CD14-positive monocyte (primary cell): ENCODE results near the gene LIPG. TPM values are rescaled to one million over a fixed set of nuclear protein-coding genes. Genes with fewer than 3 reads are reported as not detected.
"Not testable (repeated sequence)": the region's sequence is repeated elsewhere in the genome, so short reads cannot be mapped to it uniquely, and the experiment has no call there.

Experiments used
- DNase-seq, 3 donors: peaks; one replicate each; pipeline ENCODE4 v3.0.0-alpha.2; 2011 to 2022
- H2AFZ ChIP-seq: 2 replicates; pipeline ENCODE4 v1.6.0; 2012; ENCODE audit warnings: mild to moderate bottlenecking, low read depth, low read length, inconsistent platforms; ENCODE audit not compliant: insufficient read depth, poor library complexity, severe bottlenecking
- H3K27ac ChIP-seq, 2 donors: 1 replicate in 1 of 2; 2 replicates in 1 of 2; pipeline ENCODE4 v1.5.1; 2012 to 2013; ENCODE audit warnings: low read length in 2 of 2, control low read depth in 1 of 2, inconsistent platforms in 1 of 2, low read depth in 1 of 2, mild to moderate bottlenecking in 1 of 2
- H3K27me3 ChIP-seq, 2 donors: one replicate each; pipeline versions ENCODE4 v1.6.0 to v1.6.1; 2011 to 2013; ENCODE audit warnings: low read length in 2 of 2; ENCODE audit not compliant: control insufficient read depth in 2 of 2, insufficient read depth in 2 of 2
- H3K36me3 ChIP-seq, 2 donors: replicated peaks in 1 of 2; 1 replicate in 1 of 2; 2 replicates in 1 of 2; pipeline versions ENCODE4 v1.5.1 to v1.6.1; 2012 to 2013; ENCODE audit warnings: low read length in 2 of 2, control low read depth in 1 of 2, inconsistent platforms in 1 of 2, mild to moderate bottlenecking in 1 of 2; ENCODE audit not compliant: insufficient read depth in 2 of 2, control insufficient read depth in 1 of 2
- H3K4me1 ChIP-seq, 2 donors: 1 replicate in 1 of 2; 2 replicates in 1 of 2; pipeline versions ENCODE4 v1.5.1 to v1.6.1; 2012 to 2013; ENCODE audit warnings: low read length in 2 of 2, control low read depth in 1 of 2, inconsistent platforms in 1 of 2, mild to moderate bottlenecking in 1 of 2, moderate library complexity in 1 of 2; ENCODE audit not compliant: insufficient read depth in 2 of 2, control insufficient read depth in 1 of 2
- H3K4me2 ChIP-seq: replicated peaks from 2 replicates; pipeline ENCODE3; 2012; ENCODE audit warnings: low read length, moderate library complexity, mild to moderate bottlenecking; ENCODE audit not compliant: poor library complexity, severe bottlenecking; ENCODE audit errors: extremely low read depth
- H3K4me3 ChIP-seq, 3 experiments: fragments of 200-600 bp in 1 of 3; sonication (generic) in 1 of 3; replicated peaks in 1 of 3; 1 replicate in 2 of 3; 2 replicates in 1 of 3; pipeline ENCODE4 v1.5.1; 2011 to 2013; ENCODE audit warnings: low read length in 3 of 3, mild to moderate bottlenecking in 3 of 3, control low read depth in 2 of 3, low read depth in 2 of 3, inconsistent platforms in 1 of 3, moderate library complexity in 1 of 3
- H3K79me2 ChIP-seq: 2 replicates; pipeline ENCODE4 v1.6.0; 2012; ENCODE audit warnings: mild to moderate bottlenecking, control low read depth, inconsistent platforms, low read length, moderate library complexity; ENCODE audit not compliant: insufficient read depth
- H3K9ac ChIP-seq: 2 replicates; pipeline ENCODE4 v1.6.0; 2017; ENCODE audit warnings: low read length, mild to moderate bottlenecking; ENCODE audit not compliant: insufficient read depth, poor library complexity, severe bottlenecking
- H3K9me3 ChIP-seq, 2 donors: replicated peaks in 1 of 2; 1 replicate in 1 of 2; 2 replicates in 1 of 2; pipeline versions ENCODE4 v1.5.1 to v1.6.1; 2012 to 2013; ENCODE audit warnings: low read length in 2 of 2, control low read depth in 1 of 2; ENCODE audit not compliant: control insufficient read depth in 1 of 2, insufficient read depth in 1 of 2
- H4K20me1 ChIP-seq: 2 replicates; pipeline ENCODE4 v1.6.0; 2012; ENCODE audit warnings: mild to moderate bottlenecking, low read length, control low read depth, moderate library complexity; ENCODE audit not compliant: insufficient read depth
- H3K27ac Mint-ChIP-seq, 7 donors: one replicate each; pipeline ENCODE4 v1.8.0; 2020; ENCODE audit warnings: mild to moderate bottlenecking in 7 of 7, mixed read lengths in 7 of 7, moderate library complexity in 6 of 7, inconsistent platforms in 2 of 7
- H3K27me3 Mint-ChIP-seq, 3 donors: one replicate each; pipeline ENCODE4 v1.8.0; 2021 to 2022; ENCODE audit warnings: low read depth in 3 of 3, mild to moderate bottlenecking in 3 of 3, mixed read lengths in 3 of 3, moderate library complexity in 3 of 3, inconsistent platforms in 1 of 3
- H3K36me3 Mint-ChIP-seq, 2 donors: one replicate each; pipeline ENCODE4 v1.8.0; 2020; ENCODE audit warnings: mixed read lengths in 2 of 2, inconsistent platforms in 1 of 2, mild to moderate bottlenecking in 1 of 2
- H3K4me1 Mint-ChIP-seq: one replicate; pipeline ENCODE4 v1.8.0; 2020; ENCODE audit warnings: mild to moderate bottlenecking, mixed read lengths
- H3K4me3 Mint-ChIP-seq, 2 donors: one replicate each; pipeline ENCODE4 v1.8.0; 2020; ENCODE audit warnings: mild to moderate bottlenecking in 2 of 2, mixed read lengths in 2 of 2, moderate library complexity in 1 of 2
- H3K9me3 Mint-ChIP-seq, 7 donors: one replicate each; pipeline ENCODE4 v1.8.0; 2020 to 2022; ENCODE audit warnings: mixed read lengths in 7 of 7, mild to moderate bottlenecking in 6 of 7, moderate library complexity in 6 of 7, inconsistent platforms in 2 of 7
- CTCF ChIP-seq: fragments of 200-600 bp; IDR thresholded peaks from one replicate; pipeline ENCODE4 v1.8.0; 2022; ENCODE audit warnings: antibody characterized with exemption, mild to moderate bottlenecking
- whole genome bisulfite sequencing: methylation state at CpG from one replicate; pipeline ENCODE4 v1.1.5; 2013; ENCODE audit warnings: missing lambda C conversion rate; ENCODE audit not compliant: insufficient coverage; 5-methylcytosine and 5-hydroxymethylcytosine counted together
- intact Hi-C, 2 donors: fragments of 100-400 bp; cut with micrococcal nuclease; formaldehyde crosslinking; loops; one replicate each; pipeline versions ENCODE4 v1.15.0 to v1.15.1; 2023
- polyA plus RNA-seq, 3 donors: library from polyadenylated mRNA; depleted of rRNA in 1 of 3; unstranded in 2 of 3; stranded (reverse) in 1 of 3; fragments of 300-500 nt in 2 of 3; fragments of >200 nt in 1 of 3; fragmentation: Illumina TruSeq in 2 of 3; gene quantifications; 1 replicate in 2 of 3; 2 replicates in 1 of 3; pipeline ENCODE4 v1.2.3, GENCODE V29; 2012 to 2021

Gene LIPG
- polyA plus RNA-seq, 3 donors = not detected

DNA sequence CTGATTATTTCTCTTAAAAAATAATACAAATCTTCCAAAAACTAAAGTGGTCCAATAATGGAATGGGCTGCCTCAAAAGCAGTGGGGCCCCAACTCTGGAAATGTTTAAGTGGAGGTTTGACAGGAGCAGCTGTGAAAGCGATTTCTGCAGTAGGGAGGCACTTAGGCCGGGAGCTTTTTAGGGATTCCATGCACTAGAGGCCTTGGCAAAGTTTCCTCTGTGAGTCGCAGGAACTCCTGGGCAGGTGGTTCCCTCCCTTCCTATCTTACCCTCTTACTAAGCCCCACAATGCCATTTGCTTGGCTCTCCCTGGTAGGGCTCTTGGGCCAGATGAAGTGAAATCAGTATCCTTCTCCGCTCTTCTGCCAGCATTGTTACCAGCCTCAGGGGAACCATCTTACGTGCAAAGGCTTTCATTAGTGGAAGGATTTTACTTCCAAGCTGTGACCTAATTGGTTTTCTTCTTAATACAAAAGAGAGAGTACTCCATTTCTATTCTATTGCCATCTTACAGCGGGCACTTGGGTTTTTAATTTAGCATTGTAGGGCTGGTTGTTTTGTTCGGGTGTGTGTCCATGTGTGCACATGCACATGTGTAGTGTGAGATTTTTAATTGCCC is 40.5 kb upstream of the LIPG start:
- no peak for DNase-seq
- Histone ChIP-seq H3K27ac (no peak overlapping the region), H4K20me1 (no peaks in the 10 kb centered on the region), H3K79me2 (no peaks in the 10 kb centered on the region), H3K9me3 (no peaks in the 10 kb centered on the region), H3K9ac (no peak overlapping the region), H3K4me2 (no peak overlapping the region), H3K36me3 (no peaks in the 10 kb centered on the region), H3K4me3 (no peak overlapping the region), H3K27me3 (no peaks in the 10 kb centered on the region), H2AFZ (no peak overlapping the region), H3K4me1 (no peaks in the 10 kb centered on the region)
- no peak for TF ChIP-seq CTCF
- H3K36me3 Mint-ChIP-seq = no peaks in the 10 kb centered on the region
- intact Hi-C loops = no loop called here
- H3K27ac Mint-ChIP-seq = no peak overlapping the region
- WGBS = 100% methylated on average over 4 of the region's 7 CpGs
- peaks cover 2 to 5% (median 3%) of the 10 kb centered on the region in 3 donors for H3K27me3 Mint-ChIP-seq
- no peaks in the 10 kb centered on the region for H3K9me3 Mint-ChIP-seq
- no peak overlapping the region for H3K4me3 Mint-ChIP-seq
- H3K4me1 Mint-ChIP-seq = no peaks in the 10 kb centered on the region

DNA sequence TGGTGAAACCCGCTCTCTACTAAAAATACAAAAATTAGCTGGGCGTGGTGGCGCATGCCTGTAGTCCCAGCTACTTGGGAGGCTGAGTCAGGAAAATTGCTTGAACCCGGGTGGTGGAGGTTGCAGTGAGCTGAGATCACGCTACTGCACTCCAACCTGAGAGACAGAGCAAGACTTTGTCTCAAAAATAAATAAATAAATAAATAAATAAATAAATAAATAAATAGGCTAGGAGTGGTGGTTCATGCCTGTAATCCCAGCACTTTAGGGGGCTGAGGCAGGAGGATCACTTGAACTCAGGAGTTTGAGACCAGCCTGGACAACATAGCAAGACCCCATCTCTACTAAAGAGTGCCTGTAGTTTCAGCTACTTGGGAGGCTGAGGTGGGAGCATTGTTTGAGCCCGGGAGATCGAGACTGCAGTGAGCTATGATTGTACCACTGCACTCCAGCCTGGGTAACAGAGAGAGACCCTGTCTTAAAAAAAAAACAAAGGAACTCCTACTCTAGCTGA is 38.2 kb upstream of the LIPG start:
- H3K27ac ChIP-seq, intact Hi-C loops, DNase-seq, H3K27me3 ChIP-seq, H3K36me3 ChIP-seq, H4K20me1 ChIP-seq, H3K9ac ChIP-seq, H3K27ac Mint-ChIP-seq, H3K4me1 ChIP-seq, H3K36me3 Mint-ChIP-seq, H3K4me3 ChIP-seq, H3K79me2 ChIP-seq, H3K4me1 Mint-ChIP-seq, H3K4me3 Mint-ChIP-seq, H3K9me3 ChIP-seq, H3K27me3 Mint-ChIP-seq, H3K9me3 Mint-ChIP-seq, H3K4me2 ChIP-seq, H2AFZ ChIP-seq: not testable (repeated sequence)
- WGBS = no CpG with 5 or more reads among the region's 7 CpGs
